Activated CD4-positive, CD25-positive, alpha-beta regulatory T cell treated with anti-CD3 and anti-CD28 coated beads, Interleukin-2, amount 50 U/mL, for 16 hours (primary cell): Measurements from ENCODE around the gene PORCN.
A peak's percentile ranks its signal among the peaks of the same experiment; 100 is the strongest.
"Not testable (repeated sequence)": the region's sequence is repeated elsewhere in the genome, so short reads cannot be mapped to it uniquely, and the experiment has no call there.

Experiments
- DNase-seq: peaks from one replicate; pipeline ENCODE4 v3.0.0-alpha.2; 2020; ENCODE audit warnings: low read depth, low spot score

Gene PORCN

DNA sequence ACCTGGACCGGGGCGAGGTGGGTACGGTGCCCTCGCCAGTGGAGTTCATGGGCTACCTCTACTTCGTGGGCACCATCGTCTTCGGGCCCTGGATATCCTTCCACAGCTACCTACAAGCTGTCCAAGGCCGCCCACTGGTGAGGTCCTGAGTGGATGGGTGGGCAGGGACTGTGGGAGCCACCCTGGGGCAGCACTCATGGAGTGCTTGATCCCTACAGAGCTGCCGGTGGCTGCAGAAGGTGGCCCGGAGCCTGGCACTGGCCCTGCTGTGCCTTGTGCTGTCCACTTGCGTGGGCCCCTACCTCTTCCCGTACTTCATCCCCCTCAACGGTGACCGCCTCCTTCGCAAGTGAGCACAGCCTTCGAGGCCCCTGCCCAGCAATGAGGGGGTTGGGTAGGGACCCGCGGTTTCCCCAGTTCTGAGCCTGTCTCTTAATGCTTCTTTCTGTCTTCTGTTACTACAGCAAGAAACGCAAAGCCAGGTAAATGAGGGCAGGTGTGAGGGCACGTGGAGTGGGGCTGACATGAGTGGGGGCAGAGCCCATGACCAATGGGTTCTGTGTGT is 3.7 kb downstream of the PORCN start:
- no peak for DNase-seq

DNA sequence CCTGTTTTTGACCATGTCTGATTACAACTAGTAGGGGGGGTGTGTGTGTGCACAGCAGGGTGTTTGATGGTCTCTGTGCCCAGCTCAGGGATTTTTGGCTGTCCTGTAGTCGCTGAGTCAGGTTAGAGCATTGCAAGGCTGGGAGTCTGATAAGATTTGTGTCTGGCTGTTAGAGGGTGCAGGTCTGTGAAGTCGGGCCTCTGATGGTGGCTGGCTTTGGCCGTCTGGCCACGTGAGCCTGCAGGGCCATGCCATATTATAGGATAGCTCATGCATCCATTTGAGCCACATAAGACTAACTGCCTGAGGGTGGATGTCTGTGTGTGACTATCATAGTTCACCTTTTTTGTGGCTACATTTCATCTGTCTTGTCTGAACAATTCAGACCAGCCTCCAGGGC is 4.9 kb downstream of the PORCN start:
- DNase-seq: no peak

DNA sequence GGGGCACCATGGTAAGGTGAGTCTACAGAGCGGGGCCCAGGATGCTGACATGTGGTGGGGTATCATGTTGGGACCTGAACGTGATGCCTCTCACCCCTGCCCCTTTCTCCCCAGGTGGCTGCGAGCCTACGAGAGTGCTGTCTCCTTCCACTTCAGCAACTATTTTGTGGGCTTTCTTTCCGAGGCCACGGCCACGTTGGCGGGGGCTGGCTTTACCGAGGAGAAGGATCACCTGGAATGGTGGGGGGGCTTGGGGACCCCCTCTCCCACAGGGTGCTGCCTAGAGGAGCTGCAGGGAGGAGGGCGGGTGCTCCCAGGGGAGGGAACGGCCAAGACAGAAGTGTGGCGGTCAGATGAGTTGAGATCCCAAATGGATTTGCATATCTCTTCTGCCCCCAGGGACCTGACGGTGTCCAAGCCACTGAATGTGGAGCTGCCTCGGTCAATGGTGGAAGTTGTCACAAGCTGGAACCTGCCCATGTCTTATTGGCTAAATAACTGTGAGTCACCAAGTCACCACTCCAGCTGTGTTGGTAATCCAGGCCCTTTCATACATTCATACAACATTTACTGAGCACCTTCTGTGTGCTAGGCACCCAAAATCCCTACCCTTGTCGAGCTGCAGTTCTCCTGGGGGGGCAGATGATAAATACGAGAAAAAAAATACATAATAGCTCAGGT is 5.5 kb downstream of the PORCN start:
- no peak for DNase-seq

DNA sequence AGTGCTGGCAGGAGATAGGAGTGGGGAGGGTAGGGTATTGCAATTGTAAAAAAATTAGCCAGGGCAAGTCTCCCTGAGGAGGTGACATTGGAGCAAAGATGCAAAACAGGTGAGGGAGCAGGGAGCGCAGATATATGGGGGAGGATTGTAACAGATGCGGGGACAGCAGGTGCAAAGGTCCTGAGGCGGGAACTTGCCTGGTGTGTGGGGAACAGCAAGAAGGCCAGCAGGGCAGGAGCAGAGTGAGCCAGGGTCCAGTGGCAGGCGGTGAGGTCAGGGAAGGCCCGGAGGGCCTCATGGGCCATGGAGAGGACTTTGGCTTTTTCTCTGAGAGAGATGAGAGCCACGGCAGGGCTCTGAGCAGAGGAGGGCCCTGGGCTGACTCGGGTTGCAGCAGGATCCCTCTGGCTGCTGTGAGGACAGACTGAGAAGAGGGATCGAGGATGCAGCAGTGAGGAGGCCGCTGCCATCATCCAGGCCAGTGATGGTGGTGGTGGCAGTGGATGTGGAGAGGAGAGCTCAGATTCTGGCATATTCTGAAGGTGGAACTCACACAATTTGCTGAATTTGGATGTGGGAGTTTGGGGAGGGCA is 6.2 kb downstream of the PORCN start:
- no peak for DNase-seq

DNA sequence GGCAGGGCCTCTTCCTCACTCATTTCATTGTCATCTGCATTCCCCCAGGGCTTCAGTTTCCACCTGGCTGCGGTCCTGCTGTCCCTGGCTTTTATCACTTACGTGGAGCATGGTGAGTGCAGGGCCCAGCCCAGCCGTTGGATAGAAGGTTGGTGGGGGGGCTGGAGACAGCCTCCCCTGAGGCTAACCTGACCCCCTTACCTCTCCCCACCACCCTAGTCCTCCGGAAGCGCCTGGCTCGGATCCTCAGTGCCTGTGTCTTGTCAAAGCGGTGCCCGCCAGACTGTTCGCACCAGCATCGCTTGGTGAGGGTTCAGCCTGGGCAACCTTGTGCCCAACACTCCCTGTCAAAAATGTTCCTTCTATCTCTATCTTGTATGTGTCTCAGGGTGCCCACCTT is 7.0 kb downstream of the PORCN start:
- no peak for DNase-seq

DNA sequence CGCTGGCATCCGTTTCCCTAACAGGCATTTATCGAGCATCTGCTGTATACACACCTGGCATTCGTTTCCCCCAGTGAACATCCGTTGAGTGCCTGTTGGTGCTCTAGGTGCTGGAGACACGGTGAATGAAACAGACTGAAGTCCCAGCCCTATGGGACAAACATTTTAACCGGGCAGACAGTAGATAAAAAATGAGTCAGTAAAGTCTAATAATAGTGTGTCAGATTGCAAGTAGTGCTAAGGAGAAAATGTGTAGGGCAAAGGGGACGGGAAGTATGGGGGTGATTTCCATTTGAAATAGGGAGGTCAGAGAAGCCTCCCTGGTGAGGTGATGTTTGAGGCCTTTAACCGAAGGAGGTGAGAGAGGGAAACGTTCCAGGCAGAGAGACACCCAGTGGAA is 7.5 kb downstream of the PORCN start:
- DNase-seq: no peak

DNA sequence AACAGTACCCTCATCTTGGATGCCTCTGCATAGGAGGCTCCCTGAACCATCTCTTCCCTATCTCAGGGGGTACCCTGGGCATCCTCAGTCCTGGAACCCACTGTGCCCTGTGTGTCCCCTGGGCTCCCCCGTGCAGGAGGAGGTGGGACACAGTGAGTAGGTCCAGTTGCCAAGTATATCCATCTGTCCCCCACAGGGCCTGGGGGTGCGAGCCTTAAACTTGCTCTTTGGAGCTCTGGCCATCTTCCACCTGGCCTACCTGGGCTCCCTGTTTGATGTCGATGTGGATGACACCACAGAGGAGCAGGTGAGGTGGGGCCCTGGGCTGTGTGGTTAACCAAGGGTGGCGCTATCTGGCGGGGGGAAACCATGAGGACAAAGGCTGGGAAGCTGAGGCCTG is 8.2 kb downstream of the PORCN start:
- DNase-seq: no peak

DNA sequence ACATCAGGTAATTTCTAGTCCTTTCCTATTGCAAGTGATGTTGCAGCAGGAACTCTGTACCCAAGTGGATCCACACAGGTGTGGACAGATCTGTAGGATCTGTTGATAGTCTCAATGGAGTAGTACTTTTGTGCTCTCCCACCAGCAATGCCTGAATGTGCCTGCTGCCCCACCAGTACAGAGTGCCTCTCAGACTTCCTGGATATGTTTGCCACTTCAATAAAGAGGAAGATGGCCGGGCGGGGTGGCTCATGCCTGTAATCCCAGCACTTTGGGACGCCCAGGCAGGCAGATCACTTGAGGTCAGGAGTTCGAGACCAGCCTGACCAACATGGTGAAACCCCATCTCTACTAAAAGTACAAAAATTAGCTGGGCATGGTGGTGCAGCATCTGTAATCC is 10.7 kb downstream of the PORCN start:
- not testable (repeated sequence) for DNase-seq

DNA sequence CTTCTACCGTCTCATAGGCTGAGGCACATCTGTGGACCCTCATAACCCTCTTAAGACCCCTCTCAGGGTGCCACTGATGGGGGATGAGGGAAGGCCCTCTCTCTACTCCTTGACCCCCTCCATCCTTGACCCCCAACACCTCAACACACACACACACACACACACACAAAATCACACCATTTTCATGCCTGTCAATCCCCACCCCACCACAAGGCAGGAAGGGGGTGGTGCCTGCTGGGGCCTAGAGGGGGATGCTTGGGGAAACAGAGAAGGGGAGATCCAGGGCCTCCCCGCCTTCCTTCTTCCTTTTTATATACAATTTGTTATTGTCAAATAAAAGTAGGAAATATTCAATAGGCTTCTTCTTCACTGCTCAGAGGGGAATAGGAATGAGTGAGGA is 11.7 kb downstream of the PORCN start:
- no peak for DNase-seq

DNA sequence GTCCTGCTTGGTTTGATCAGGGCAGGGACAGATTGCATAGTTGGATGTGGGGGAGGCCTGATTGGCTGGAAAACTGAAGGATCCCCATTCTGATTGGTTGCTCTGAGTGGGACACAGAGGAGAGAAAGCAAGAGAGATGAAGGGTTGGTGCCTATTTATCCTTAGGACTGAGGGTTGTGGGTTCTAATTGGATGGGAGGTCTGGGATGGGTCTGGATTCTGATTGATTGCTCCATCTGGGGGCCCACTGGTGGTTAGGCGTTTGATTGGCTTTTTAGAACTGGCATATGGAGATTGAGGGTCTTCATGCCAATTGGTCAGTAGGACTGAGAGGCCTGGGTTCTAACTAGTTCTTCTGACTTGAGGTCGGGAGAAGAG is 12.2 kb downstream of the PORCN start:
- no peak for DNase-seq

DNA sequence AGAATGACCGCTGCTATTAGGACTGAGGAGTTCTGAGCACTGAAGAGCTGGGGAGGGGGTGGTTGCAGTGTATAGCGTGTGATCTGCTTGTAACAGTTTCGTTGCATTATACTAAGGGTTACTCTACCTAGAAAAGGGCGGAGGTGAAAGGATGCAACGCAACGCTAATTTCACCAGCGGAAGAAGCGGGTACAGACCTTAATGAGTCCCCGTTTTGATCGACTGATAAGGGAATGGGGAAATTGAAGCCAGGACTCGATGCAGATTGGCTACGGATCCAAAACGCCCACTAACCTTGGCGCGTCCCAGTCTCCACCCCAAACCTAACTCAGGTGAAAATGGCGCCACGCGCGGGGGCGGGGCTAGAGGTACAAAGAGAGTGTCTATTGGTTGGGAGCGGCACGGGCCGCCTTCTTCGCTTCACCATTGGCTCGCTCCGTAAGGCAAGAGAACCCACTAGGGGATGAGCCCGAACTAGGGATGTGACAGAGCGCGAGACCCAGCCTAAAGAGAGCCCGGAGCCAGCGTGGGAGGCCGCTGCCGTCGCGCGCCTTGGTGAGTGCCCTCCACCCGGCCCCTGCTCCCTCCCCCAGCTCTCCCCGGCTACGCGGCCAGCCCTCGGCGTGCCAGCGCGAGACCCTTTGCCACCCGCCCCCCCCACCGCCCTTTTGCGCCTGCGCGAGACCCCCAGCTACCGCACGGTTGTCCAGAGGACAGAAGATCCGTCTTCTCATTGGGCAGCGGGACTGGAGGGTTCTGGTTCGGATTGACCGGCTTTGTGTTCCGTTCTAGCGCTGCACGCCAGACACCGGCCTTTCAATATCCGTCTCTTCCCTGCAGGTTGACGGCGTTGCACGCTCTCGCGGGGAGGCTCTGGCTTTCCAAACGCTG is 12.8 kb downstream of the PORCN start, which contains the start of gene EBP:
Gene EBP (plus strand): TSS at position 456 of the 891 bp plus-strand sequence. CDS start 1,964 bp downstream, outside the sequence.
- peak; percentile 90 for DNase-seq

DNA sequence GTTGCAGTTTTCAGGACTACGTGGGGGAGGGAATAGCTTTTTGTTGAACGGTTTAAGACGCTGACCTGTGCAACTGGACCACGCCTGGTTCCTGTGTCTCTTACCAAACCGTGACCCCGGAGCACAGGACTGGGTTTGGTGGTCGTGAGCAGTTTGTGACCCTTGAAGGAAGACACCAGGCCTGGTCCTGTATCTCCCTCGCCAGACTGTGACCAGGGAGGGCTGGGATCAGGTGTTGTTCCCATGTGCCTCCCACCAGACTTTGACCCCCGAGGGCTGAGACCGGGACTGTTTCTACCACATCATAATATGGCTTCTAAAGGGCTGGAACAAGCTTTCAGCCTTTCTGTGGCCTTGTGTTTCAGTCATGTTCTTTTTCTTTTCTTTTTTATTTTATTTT is 13.5 kb downstream of the PORCN start:
- no peak for DNase-seq

DNA sequence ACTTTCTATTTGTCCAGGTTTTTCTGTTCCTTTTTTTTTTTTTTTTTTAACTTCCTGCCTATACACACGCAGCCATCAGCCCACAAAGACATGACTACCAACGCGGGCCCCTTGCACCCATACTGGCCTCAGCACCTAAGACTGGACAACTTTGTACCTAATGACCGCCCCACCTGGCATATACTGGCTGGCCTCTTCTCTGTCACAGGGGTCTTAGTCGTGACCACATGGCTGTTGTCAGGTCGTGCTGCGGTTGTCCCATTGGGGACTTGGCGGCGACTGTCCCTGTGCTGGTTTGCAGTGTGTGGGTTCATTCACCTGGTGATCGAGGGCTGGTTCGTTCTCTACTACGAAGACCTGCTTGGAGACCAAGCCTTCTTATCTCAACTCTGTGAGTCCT is 14.9 kb downstream of the PORCN start:
- DNase-seq: no peak

DNA sequence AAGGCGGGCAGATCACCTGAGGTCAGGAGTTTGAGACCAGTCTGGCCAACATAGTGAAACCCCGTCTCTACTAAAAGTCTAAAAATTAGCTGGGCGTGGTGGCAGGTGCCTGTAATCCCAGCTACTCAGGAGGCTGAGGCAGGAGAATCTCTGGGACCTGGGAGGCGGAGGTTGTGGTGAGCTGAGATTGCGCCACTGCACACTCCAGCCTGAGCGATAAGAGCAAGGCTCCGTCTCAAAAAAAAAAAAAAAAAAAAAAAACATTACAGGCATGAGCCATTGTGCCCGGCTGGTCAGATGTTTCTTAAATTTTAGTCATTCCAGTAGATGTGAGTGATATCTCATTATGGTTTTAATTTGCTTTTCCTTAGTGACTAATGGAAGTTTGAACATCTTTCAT is 17.1 kb downstream of the PORCN start:
- DNase-seq: not testable (repeated sequence)

DNA sequence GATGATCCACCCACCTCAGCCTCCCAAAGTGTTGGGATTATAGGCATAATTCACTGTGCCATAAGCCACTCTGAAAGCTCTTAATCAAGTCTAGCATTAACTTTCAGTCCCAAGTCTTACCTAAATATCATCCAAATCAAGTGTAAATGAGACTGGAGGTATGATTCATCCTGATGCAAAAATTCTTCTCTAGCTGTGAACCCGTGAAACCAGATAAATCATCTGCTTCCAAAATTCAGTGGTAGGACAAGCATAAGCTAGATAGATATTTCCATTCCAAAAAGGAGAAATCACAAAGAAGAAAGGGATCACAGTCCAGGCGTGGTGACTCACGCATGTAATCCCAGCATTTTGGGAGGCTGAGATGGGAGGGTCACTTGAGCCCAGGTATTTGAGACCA is 21.9 kb downstream of the PORCN start:
- DNase-seq: no peak

DNA sequence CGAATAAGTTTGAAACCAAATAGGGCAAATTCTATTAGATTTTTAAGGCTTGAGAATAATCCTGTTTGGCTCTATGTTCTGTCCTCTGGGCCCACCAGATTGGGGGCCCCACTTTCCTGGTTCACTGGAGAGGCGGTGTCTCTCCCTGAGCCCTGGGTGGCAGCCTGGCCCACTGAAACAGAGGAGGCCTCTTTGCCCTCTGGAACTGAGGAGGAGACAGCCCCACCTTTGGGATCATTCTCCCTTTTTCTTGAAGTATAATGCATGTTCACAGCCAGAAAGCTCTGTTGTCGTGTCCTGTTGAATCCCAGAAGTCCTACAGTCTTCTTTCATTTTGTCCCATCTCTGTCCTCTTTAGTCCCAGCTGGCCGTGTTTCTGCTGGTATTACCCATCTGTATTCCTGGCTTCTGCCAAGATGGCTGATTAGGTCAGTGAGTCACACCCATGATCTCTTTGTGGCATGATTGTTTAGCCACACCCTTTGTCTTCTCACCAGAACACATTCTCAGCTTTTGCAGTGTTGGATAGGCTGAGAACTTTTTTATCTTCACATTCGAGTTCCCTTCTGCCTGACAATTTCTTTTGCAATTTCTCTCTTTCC is 22.7 kb downstream of the PORCN start:
- no peak for DNase-seq

DNA sequence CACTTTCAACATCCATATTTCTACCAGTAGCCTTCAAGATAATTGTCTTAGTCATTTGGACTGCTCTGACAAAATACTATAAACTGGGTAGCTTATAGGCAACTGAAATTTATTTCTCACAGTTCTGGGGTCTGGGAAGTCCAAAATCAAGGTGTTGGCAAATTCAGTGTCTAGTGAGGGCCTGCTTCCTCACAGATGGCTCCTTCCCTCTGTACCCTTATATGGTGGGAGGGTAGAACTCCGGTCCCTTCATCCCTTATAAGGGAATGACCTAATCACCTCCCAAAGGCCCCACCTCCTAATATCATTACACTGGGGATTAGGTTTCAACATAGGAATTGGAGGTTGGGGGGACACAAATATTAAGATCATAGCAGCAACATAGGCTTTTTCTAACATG is 23.4 kb downstream of the PORCN start:
- DNase-seq: no peak

DNA sequence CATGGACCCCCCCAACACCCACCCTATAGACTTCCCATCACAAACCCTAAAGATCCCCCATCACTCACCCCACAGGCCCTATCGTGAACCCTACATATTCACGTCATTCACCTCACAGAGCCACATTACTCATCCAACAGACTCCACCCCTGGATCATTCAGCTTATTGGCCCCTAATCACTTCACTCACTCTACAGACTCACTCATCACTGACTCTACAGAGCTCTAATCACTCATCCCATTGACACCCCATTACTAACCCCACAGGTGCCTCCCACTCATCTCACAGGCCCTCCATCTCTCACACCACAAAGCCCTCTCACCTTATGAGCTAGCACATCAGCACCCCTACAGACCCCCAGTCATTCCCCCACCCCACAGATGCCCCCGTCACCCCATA is 24.4 kb downstream of the PORCN start:
- DNase-seq: no peak

DNA sequence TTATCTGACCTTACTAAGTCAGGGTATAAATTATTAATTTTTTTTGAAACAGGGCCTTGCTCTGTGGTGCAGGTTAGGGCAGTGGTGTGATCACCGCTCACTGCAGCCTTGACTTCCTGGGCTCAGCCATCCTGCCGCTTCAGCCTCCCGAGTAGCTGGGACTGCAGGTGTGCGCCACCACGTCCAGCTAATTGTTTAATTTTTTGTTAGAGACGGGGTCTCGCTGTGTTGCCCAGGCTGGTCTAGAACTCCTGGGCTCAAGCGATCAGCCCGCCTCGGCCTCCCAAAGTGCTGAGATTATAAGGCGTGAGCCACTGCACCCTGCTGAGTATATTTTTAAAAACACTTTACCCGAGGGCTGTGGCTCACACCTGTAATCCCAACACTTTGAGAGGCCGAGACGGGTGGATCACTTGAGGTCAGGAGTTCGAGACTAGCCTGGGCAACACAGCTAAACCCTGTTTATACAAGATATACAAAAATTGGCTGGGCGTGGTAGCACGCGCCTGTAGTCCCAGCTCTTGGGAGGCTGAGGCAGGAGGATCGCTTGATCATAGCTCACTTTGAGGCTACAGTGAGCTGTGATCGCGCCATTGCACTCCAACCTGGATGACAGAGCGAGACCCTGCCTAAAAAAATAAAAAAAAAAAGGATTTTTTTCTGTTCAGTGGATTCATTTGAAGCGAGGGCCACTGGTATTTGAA is 30.0 kb downstream of the PORCN start:
- DNase-seq: no peak

DNA sequence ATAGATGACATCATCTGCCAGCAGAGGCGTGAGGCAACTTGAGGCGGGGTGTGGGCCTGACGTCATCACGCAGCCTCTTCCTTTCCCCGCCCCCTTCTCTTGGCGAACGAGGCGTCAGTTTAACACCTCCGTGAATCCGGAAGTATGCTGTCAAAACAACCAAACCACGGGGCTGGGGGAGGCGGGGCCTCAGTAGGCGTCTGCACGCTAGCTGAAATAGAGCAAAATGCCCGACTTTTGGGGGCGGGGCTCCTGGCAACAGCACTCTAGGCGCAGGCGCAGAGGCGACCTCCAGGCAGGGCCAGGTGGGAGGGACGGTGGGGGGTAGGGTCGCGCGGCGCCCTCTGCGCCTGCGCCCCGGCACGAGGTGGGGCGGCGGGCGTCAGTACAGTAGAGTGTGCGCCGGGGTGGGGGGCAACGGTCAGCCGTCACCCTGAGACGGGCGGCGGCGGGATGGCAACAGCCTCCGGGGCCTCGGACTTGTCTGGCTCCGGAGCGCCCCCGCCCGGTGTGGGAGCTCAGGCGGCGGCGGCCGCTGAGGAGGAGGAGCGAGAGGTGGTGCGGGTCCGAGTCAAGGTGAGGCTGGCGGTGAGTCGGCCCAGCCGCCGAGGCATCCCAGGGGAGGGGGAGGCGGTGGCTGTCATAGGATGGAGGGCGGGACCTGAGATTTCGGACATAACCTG is 30.7 kb downstream of the PORCN start, which contains the start of gene TBC1D25:
Gene TBC1D25 (plus strand): TSS at position 370 of the 683 bp plus-strand sequence. CDS start 84 bp downstream, at position 454.
- peak; percentile 94 for DNase-seq

DNA sequence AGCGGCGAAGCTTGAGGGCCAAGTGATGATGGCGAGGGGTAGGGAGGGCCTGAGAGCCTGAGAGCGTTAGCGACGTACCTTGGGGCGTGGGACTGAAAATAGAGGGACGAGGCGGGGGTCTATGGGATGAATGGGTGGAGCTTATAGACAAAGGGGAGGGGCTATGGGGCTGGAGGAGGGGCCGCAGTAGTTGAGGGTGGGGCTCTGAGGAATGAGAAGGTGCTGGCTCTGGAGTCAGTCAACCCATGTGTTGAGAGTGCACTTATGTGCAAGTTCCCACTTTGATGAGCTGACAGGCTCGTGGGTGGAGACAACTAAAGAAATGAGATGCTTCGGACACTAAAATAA is 31.2 kb downstream of the PORCN start:
- peak; percentile 19 for DNase-seq
